Endodermal cell (in vitro differentiated cells): ENCODE measurements around the gene NNT. TPM values are rescaled to one million over a fixed set of nuclear protein-coding genes. Genes with fewer than 3 reads are reported as not detected.

Source experiments
- DNase-seq: peaks from one replicate; pipeline ENCODE4 v3.0.0-alpha.2; 2017
- H3K27ac ChIP-seq: 2 replicates; pipeline ENCODE4 v1.5.1; 2013; ENCODE audit warnings: mild to moderate bottlenecking, low read depth, low read length, moderate library complexity
- H3K27me3 ChIP-seq: 2 replicates; pipeline ENCODE4 v1.6.1; 2013; ENCODE audit warnings: mild to moderate bottlenecking, low read length, moderate library complexity; ENCODE audit not compliant: insufficient read depth, control insufficient read depth, poor library complexity, severe bottlenecking
- H3K36me3 ChIP-seq: 2 replicates; pipeline ENCODE4 v1.7.0; 2013; ENCODE audit warnings: mild to moderate bottlenecking, low read length, moderate library complexity; ENCODE audit not compliant: control insufficient read depth, insufficient read depth
- H3K4me1 ChIP-seq: one replicate; pipeline ENCODE4 v1.7.0; 2013; ENCODE audit warnings: low read length; ENCODE audit not compliant: control insufficient read depth, insufficient read depth
- H3K4me3 ChIP-seq: 2 replicates; pipeline ENCODE4 v1.5.1; 2013; ENCODE audit warnings: mild to moderate bottlenecking, low read length, moderate library complexity
- H3K9ac ChIP-seq: 2 replicates; pipeline ENCODE4 v1.6.1; 2013; ENCODE audit warnings: mild to moderate bottlenecking, low read length, moderate library complexity; ENCODE audit not compliant: poor library complexity, severe bottlenecking; ENCODE audit errors: extremely low read depth
- H3K9me3 ChIP-seq: 2 replicates; pipeline ENCODE4 v1.6.1; 2013; ENCODE audit warnings: mild to moderate bottlenecking, low read length, moderate library complexity; ENCODE audit not compliant: control insufficient read depth
- H3K27ac Mint-ChIP-seq: 2 replicates; pipeline ENCODE4 v1.8.0; 2020; ENCODE audit warnings: mixed read lengths
- H3K27me3 Mint-ChIP-seq: 2 replicates; pipeline ENCODE4 v1.8.0; 2021; ENCODE audit warnings: mild to moderate bottlenecking, mixed read lengths; ENCODE audit not compliant: insufficient read depth
- H3K36me3 Mint-ChIP-seq: 2 replicates; pipeline ENCODE4 v1.8.0; 2020; ENCODE audit warnings: low read depth, mixed read lengths
- H3K4me1 Mint-ChIP-seq: 2 replicates; pipeline ENCODE4 v1.8.0; 2020; ENCODE audit warnings: mixed read lengths
- H3K4me3 Mint-ChIP-seq: 2 replicates; pipeline ENCODE4 v1.8.0; 2020; ENCODE audit warnings: mild to moderate bottlenecking, moderate library complexity, mixed read lengths
- H3K9me3 Mint-ChIP-seq: 2 replicates; pipeline ENCODE4 v1.8.0; 2020; ENCODE audit warnings: mild to moderate bottlenecking, mixed read lengths
- CTCF ChIP-seq: fragments of 200-600 bp; sonication (generic); conservative IDR thresholded peaks from 2 replicates; pipeline ENCODE4 v1.5.0; 2021; ENCODE audit warnings: antibody characterized with exemption, mild to moderate bottlenecking
- WGBS, 2 experiments: methylation state at CpG; one replicate each; pipeline versions ENCODE4 v1.1.5 to v1.1.7; 2013; ENCODE audit warnings: missing lambda C conversion rate in 2 of 2, mixed read lengths in 1 of 2; ENCODE audit not compliant: insufficient coverage in 1 of 2, insufficient read length in 1 of 2; 5-methylcytosine and 5-hydroxymethylcytosine counted together
- total RNA-seq, 2 donors: library from RNA; stranded (reverse); fragmentation: NEBNext Ultra II Directional in 1 of 2; extraction: Animal tissue kit (Norgen Biotek cat#: 25700) in 1 of 2; gene quantifications; 2 replicates in 1 of 2; 3 replicates in 1 of 2; pipeline ENCODE4 v1.2.1, GENCODE V29; 2021

NNT gene
- total RNA-seq, 2 donors from 2014 or later: 27.5 to 27.9 TPM

GRCh38 chr5:43683884-43684471 is 81.0 kb downstream of the NNT start:
- Mint-ChIP-seq H3K9me3 (no peaks in the 10 kb centered on the region), H3K36me3 (peaks cover 12% of the 10 kb centered on the region), H3K27ac (no peak overlapping the region), H3K4me3 (no peak overlapping the region), H3K4me1 (no peaks in the 10 kb centered on the region), H3K27me3 (no peaks in the 10 kb centered on the region)
- H3K27ac ChIP-seq: no peak overlapping the region
- H3K36me3 ChIP-seq: no peaks in the 10 kb centered on the region
- H3K27me3 ChIP-seq: no peaks in the 10 kb centered on the region
- WGBS, 2 experiments: 90 to 99% methylated on average over 2 to 4 of the region's 4 CpGs
- H3K4me1 ChIP-seq: no peaks in the 10 kb centered on the region
- H3K9me3 ChIP-seq: no peaks in the 10 kb centered on the region
- no peak overlapping the region for H3K4me3 ChIP-seq
- H3K9ac ChIP-seq: no peak overlapping the region
- TF ChIP-seq CTCF: no peak
- DNase-seq: no peak

DNA sequence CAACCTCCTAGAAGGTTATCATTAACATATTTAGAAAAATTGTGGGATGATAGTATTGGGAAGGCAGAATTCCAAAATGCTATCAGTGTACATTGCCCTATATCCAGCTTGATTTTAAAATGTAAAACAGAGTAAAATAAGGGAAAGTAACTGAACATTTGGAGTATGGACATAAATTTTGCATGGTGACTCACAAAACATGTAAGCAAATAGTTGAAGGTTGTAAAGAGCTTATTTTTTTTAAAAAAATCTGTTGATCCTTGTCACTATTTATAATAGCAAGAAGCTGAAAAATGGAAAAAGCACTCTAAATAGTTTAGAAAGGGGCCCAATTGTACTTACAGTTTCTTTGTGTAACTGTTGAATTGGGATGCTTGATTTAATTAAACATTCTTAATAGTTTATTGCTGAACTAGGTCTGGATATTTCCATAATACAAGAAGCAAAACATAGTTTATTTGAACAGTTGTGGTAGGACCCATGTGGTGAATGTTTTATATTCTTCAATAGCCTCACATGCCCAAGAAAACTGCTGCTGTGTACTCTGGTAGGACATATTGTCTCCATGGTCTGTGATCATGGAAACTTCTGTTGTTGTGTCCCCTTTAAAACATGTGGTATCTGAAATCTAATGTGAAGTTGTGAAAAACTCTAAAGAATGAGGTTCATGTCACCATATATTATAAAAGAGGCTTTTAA is 82.4 kb downstream of the NNT start:
- Histone ChIP-seq H3K9ac (no peak overlapping the region), H3K4me1 (no peaks in the 10 kb centered on the region), H3K36me3 (no peaks in the 10 kb centered on the region), H3K27me3 (no peaks in the 10 kb centered on the region), H3K27ac (no peak overlapping the region), H3K9me3 (no peaks in the 10 kb centered on the region), H3K4me3 (no peak overlapping the region)
- H3K4me3 Mint-ChIP-seq: no peak overlapping the region
- TF ChIP-seq CTCF: no peak
- H3K27ac Mint-ChIP-seq: no peak overlapping the region
- no peak for DNase-seq
- H3K9me3 Mint-ChIP-seq: no peaks in the 10 kb centered on the region
- H3K4me1 Mint-ChIP-seq: no peaks in the 10 kb centered on the region
- H3K36me3 Mint-ChIP-seq: peaks cover 25% of the 10 kb centered on the region
- no peaks in the 10 kb centered on the region for H3K27me3 Mint-ChIP-seq

GRCh38 chr5:43687275-43687674 is 84.3 kb downstream of the NNT start:
- Mint-ChIP-seq H3K9me3 (no peaks in the 10 kb centered on the region), H3K27ac (no peak overlapping the region), H3K4me1 (no peaks in the 10 kb centered on the region), H3K4me3 (no peak overlapping the region), H3K27me3 (no peaks in the 10 kb centered on the region), H3K36me3 (peaks cover 17% of the 10 kb centered on the region)
- no peaks in the 10 kb centered on the region for H3K36me3 ChIP-seq
- no peak overlapping the region for H3K9ac ChIP-seq
- H3K27me3 ChIP-seq: no peaks in the 10 kb centered on the region
- H3K9me3 ChIP-seq: no peaks in the 10 kb centered on the region
- 93 to 94% methylated on average over 3 of the region's 3 CpGs for WGBS, 2 experiments
- no peak for DNase-seq
- no peak overlapping the region for H3K4me3 ChIP-seq
- H3K4me1 ChIP-seq: no peaks in the 10 kb centered on the region
- TF ChIP-seq CTCF: no peak
- no peak overlapping the region for H3K27ac ChIP-seq
